ENCODE measurements around the gene PHYKPL. TPM values are rescaled to one million over a fixed set of nuclear protein-coding genes. Genes with fewer than 3 reads are reported as not detected.

The PHYKPL gene
- total and polyA plus RNA-seq, 8 donors = 22.9 to 262 (median 44.4) TPM

- TF ChIP-seq POLR2AphosphoS5 (IDR thresholded peaks at IDR 0.05) = no peak
- TF ChIP-seq CTCF (IDR thresholded peaks at IDR 0.05) = no peak
- TF ChIP-seq EP300 (IDR thresholded peaks at IDR 0.05) = no peak
- DNase-seq = no peak
- 84 to 100% (median 93%) methylated on average over 1 of the region's 1 CpG for WGBS, 5 donors
- intact Hi-C loops (cut with DNase I; ENCODE audit: low total_unique reads) = no loop called here
- Histone ChIP-seq H3K36me3 (no peaks in the 10 kb centered on the region), H3K4me3 (no peak overlapping the region), H3K4me1 (no peaks in the 10 kb centered on the region), H3K27ac (no peak overlapping the region), H3K9me3 (no peaks in the 10 kb centered on the region), H3K27me3 (peaks cover 0 to 3% (median 0%) of the 10 kb centered on the region in 3 donors)
These were observed 36.9 kb upstream of the PHYKPL start for GRCh38 chr5:178269499-178269898.

DNA sequence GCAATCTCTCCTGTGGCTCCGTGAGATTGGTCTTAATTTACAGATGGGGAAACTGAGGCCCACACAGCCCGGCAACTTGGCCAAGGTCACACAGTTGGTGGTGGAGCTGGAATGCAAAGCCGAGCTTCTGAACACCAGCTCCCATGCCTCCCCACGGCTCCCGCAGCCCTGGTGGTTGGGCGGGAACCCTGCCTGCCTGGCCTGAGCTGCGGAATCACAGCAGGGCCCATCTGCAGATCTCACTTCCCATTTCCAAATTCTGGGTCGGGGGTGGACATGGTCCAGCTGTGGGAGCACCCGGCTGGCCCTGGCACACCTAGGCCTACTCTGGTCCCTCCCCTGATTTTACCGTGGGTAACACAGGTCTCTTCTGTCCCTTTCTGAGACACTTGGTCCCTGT lies 35.3 kb upstream of the PHYKPL start:
- Histone ChIP-seq H3K36me3 (no peaks in the 10 kb centered on the region), H3K27ac (no peak overlapping the region), H3K4me3 (no peak overlapping the region), H3K27me3 (no peaks in the 10 kb centered on the region), H3K9me3 (no peaks in the 10 kb centered on the region), H3K4me1 (no peaks in the 10 kb centered on the region)
- intact Hi-C loops (cut with DNase I; ENCODE audit: low total_unique reads) = no loop called here
- no peak for DNase-seq
- TF ChIP-seq POLR2AphosphoS5 (IDR thresholded peaks at IDR 0.05) (no peak), CTCF (IDR thresholded peaks at IDR 0.05) (no peak), EP300 (IDR thresholded peaks at IDR 0.05) (no peak)
- WGBS, 5 donors = 78 to 89% (median 85%) methylated on average over 3 to 10 of the region's 10 CpGs

DNA sequence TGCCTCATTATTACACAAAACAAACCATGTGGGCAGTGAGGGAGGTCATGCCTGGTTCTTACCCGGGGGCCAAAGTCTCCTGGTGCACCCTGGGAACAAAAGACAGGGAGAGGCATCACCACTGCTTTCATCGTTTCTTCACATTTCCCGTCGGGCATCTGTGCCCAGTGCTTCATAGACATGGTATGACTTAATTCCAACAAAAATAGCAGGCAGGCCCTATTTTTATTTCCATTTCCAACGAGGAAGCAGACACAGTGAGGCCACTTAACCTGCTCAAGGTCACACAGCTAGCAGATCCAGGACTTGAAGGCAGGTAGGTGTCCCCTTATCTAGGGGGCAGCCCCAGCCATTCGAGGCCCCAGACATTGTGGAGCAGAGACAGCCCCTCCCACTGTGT lies 34.6 kb upstream of the PHYKPL start:
- no peaks in the 10 kb centered on the region for H3K9me3 ChIP-seq
- H3K4me1 ChIP-seq = no peaks in the 10 kb centered on the region
- H3K27me3 ChIP-seq = no peaks in the 10 kb centered on the region
- no peaks in the 10 kb centered on the region for H3K36me3 ChIP-seq
- H3K4me3 ChIP-seq = no peak overlapping the region
- TF ChIP-seq CTCF (IDR thresholded peaks at IDR 0.05) (no peak), EP300 (IDR thresholded peaks at IDR 0.05) (no peak), POLR2A (IDR thresholded peaks at IDR 0.05) (no peak), POLR2AphosphoS5 (IDR thresholded peaks at IDR 0.05) (no peak)
- no peak for DNase-seq
- WGBS, 5 donors = 63 to 67% (median 66%) methylated on average over 6 of the region's 6 CpGs
- H3K27ac ChIP-seq = no peak overlapping the region
- intact Hi-C loops (cut with DNase I; ENCODE audit: low total_unique reads) = no loop called here

DNA sequence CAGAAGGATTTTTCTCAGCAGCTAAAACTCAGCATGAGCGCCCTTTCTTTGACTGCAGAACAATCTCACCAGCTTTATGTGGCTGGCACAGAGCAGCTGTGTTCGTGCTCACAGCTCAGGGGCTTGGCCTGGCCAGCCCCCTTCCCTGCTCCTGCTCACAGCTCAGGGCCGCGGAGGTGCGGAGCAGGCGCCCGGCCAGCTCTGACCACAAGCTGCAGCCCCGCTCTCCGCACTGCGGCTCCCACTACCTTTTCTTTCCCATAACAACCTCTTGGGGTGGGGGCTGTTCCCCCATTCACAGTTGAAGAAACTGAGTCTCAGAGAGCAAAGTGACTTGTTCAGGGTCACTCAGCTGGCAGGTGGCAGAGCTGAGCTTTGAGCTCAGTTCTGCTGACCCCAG lies 34.0 kb upstream of the PHYKPL start:
- no peaks in the 10 kb centered on the region for H3K36me3 ChIP-seq
- no peak for DNase-seq
- H3K27ac ChIP-seq = no peak overlapping the region
- intact Hi-C loops (cut with DNase I; ENCODE audit: low total_unique reads) = no loop called here
- TF ChIP-seq POLR2A (IDR thresholded peaks at IDR 0.05) (no peak), EP300 (IDR thresholded peaks at IDR 0.05) (no peak)
- no peaks in the 10 kb centered on the region for H3K9me3 ChIP-seq
- H3K27me3 ChIP-seq = no peaks in the 10 kb centered on the region
- H3K4me3 ChIP-seq = no peak overlapping the region
- 90 to 96% (median 93%) methylated on average over 10 of the region's 10 CpGs for WGBS, 5 donors
- H3K4me1 ChIP-seq = no peaks in the 10 kb centered on the region

- Histone ChIP-seq H3K4me3 (no peak overlapping the region), H3K27me3 (no peaks in the 10 kb centered on the region), H3K36me3 (no peaks in the 10 kb centered on the region), H3K9me3 (no peaks in the 10 kb centered on the region), H3K4me1 (no peaks in the 10 kb centered on the region), H3K27ac (no peak overlapping the region)
- intact Hi-C loops (cut with DNase I; ENCODE audit: low total_unique reads) = no loop called here
- TF ChIP-seq POLR2AphosphoS5 (IDR thresholded peaks at IDR 0.05) (no peak), EP300 (IDR thresholded peaks at IDR 0.05) (no peak), CTCF (IDR thresholded peaks at IDR 0.05) (no peak), POLR2A (IDR thresholded peaks at IDR 0.05) (no peak)
- DNase-seq = no peak
- WGBS, 5 donors = 88 to 98% (median 96%) methylated on average over 7 of the region's 7 CpGs
These were observed 33.1 kb upstream of the PHYKPL start for GRCh38 chr5:178265746-178266145.
